ENCODE data around the gene RECQL. TPM values are rescaled to one million over a fixed set of nuclear protein-coding genes. Genes with fewer than 3 reads are reported as not detected.

RECQL gene
- total and polyA plus RNA-seq, 2 of the 4 experiments (the other 2 are of a cell fraction) = 29.4 to 67.0 TPM

DNA sequence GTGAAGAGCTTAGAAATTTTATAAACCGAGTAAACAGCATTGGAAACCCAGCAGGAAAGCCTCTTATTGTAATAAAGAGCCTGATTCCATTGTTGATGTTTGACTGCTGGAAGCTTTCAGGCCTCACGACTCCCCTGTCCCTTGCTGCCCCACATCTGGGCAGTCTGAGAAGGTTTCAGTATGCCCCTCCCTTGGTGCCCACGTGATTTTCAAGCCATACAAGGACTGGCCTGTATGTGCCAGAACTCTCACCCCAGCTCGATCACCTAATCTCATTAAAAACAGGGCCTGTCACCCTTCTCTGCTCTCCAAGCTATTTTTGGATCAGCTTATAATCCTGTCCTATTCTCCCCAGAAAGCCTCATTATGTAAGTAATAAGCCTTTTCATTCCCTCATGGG, 71.4 kb downstream of the RECQL start:
- no peak overlapping the region for H3K4ac ChIP-seq (ENCODE audit: low read depth, low read length)
- no peak overlapping the region for H2BK5ac ChIP-seq (ENCODE audit: low read depth, low read length, poor library complexity, severe bottlenecking)
- TF ChIP-seq SMC3 (IDR thresholded peaks at IDR 0.05; ENCODE audit: low read depth, low read length) (no peak), BHLHE40 (IDR thresholded peaks at IDR 0.05; ENCODE audit: low read depth, low read length) (no peak)
- no TSS peak for BruUV-seq (replicated peaks)
- H3K18ac ChIP-seq (ENCODE audit: low read depth, low read length) = no peak overlapping the region
- no peaks in the 10 kb centered on the region for H3K9me3 ChIP-seq (ENCODE audit: control insufficient read depth, insufficient read depth, low read length)
- no peaks in the 10 kb centered on the region for H4K20me1 ChIP-seq (ENCODE audit: insufficient read depth, low read length)
- no peak overlapping the region for H3K4me2 ChIP-seq (ENCODE audit: low read depth, low read length)
- POLR2A ChIA-PET (ENCODE audit: unreplicated experiment) = no interaction called here
- in situ Hi-C loops (cut with MboI; ENCODE audit: low sequenced_read_pairs) = loop anchor here (25.0 kb wide), 1 partner anchor 793 kb away; no protein-coding TSS in a partner anchor
- H2AK9ac ChIP-seq (replicated peaks; ENCODE audit: low read depth, low read length, poor library complexity) = no peak overlapping the region
- H2BK120ac ChIP-seq (ENCODE audit: low read depth, low read length) = no peak overlapping the region
- H2AK5ac ChIP-seq (ENCODE audit: low read depth, low read length) = no peak overlapping the region
- H3K9me1 ChIP-seq (ENCODE audit: insufficient read depth, low read length) = no peaks in the 10 kb centered on the region
- dilution Hi-C loops (cut with HindIII; ENCODE audit: low sequenced_read_pairs, unreplicated experiment) = no loop called here
- H3K9ac ChIP-seq (ENCODE audit: low read depth, low read length) = no peak overlapping the region
- CTCF ChIA-PET = interaction anchor here (0.6 kb wide), 1 partner anchor 280 kb away, joined by 3 read pairs; no protein-coding TSS in a partner anchor
- no peak overlapping the region for H4K91ac ChIP-seq (ENCODE audit: insufficient read depth, low read depth, low read length)
- intact Hi-C loops (cut with micrococcal nuclease) = no loop called here
- H3K14ac ChIP-seq (replicated peaks; ENCODE audit: low read depth, low read length) = no peak overlapping the region
- no peaks in the 10 kb centered on the region for H3K4me1 ChIP-seq (ENCODE audit: control insufficient read depth, insufficient read depth, low read length)
- no peak overlapping the region for H3K23ac ChIP-seq (ENCODE audit: low read depth, low read length)
- no peaks in the 10 kb centered on the region for H3K36me3 ChIP-seq (ENCODE audit: control insufficient read depth, insufficient read depth, low read length)
- no peak overlapping the region for H4K8ac ChIP-seq (ENCODE audit: low read depth in 2 of 2, low read length in 2 of 2)
- peak overlapping the region; percentile 68 for H2AFZ ChIP-seq (replicated peaks; ENCODE audit: low read length, poor library complexity)
- H4K5ac ChIP-seq (ENCODE audit: low read depth, low read length) = no peak overlapping the region
- no peak overlapping the region for H3K56ac ChIP-seq (ENCODE audit: extremely low read depth, insufficient read depth, low read length)
- ATAC-seq (ENCODE audit: low read depth) = no peak
- 40% methylated on average over 3 of the region's 4 CpGs; no CpG with 5 or more reads in 1 of the 2 experiments for WGBS, 2 experiments (ENCODE audit: extremely low coverage in 2 of 2, insufficient read length in 1 of 2)
- H2BK15ac ChIP-seq (ENCODE audit: low read depth, low read length) = no peak overlapping the region
- no peak overlapping the region for H2BK20ac ChIP-seq (ENCODE audit: low read depth, low read length)
- DNase-seq = no peak
- H3K27me3 ChIP-seq (ENCODE audit: control insufficient read depth, insufficient read depth, low read length) = peaks cover 4% of the 10 kb centered on the region
- H3K27ac ChIP-seq (ENCODE audit: insufficient read depth, low read length) = no peak overlapping the region
- no peak overlapping the region for H3K4me3 ChIP-seq (ENCODE audit: insufficient read depth, low read depth, low read length)
- no peaks in the 10 kb centered on the region for H3K79me1 ChIP-seq (ENCODE audit: low read depth in 1 of 2, low read length in 2 of 2)
